ENCODE data around the gene GUCY2D.

GRCh38 chr17:8046306-8046928 lies 44.0 kb downstream of the GUCY2D start:
- TF ChIP-seq CTCF (IDR thresholded peaks at IDR 0.05) = no peak
- no peak for TF ChIP-seq POLR2AphosphoS5 (IDR thresholded peaks at IDR 0.05)
- no peak for TF ChIP-seq EP300 (IDR thresholded peaks at IDR 0.05; ENCODE audit: low read depth)
- TF ChIP-seq POLR2A (IDR thresholded peaks at IDR 0.05) = no peak

Data from transverse colon (tissue), 4 donors.